IPS-11a (cell line): ENCODE results near the gene GLA.

Experiments used
- H3K4me3 ChIP-seq: one replicate; pipeline ENCODE4 v1.5.1; 2013; ENCODE audit warnings: low read depth, low read length, control low read depth

The GLA gene

GRCh38 chrX:101407748-101408531, at the start of gene GLA, which contains the start of gene HNRNPH2:
TSS of gene GLA (minus strand) at chrX:101407925. CDS start at chrX:101407903, 22 bp downstream.
TSS of gene HNRNPH2 (plus strand) at chrX:101408222. CDS start at chrX:101411989, 3,767 bp downstream.
- peak within 1 kb of the TSS; percentile 83 for H3K4me3 ChIP-seq

GRCh38 chrX:101452056-101452455, 44.3 kb upstream of the GLA start:
- H3K4me3 ChIP-seq: no peak overlapping the region

- H3K4me3 ChIP-seq: no peak overlapping the region
Observed at GRCh38 chrX:101450961-101451360, 43.2 kb upstream of the GLA start.

GRCh38 chrX:101450085-101450484, 42.4 kb upstream of the GLA start:
- H3K4me3 ChIP-seq: no peak overlapping the region

GRCh38 chrX:101449279-101449678, 41.6 kb upstream of the GLA start:
- no peak overlapping the region for H3K4me3 ChIP-seq

GRCh38 chrX:101442085-101442484, 34.4 kb upstream of the GLA start:
- H3K4me3 ChIP-seq: no peak overlapping the region

- no peak overlapping the region for H3K4me3 ChIP-seq
Observed at GRCh38 chrX:101430457-101431078, 22.8 kb upstream of the GLA start.

- no peak overlapping the region for H3K4me3 ChIP-seq
Observed at GRCh38 chrX:101429934-101430333, 22.2 kb upstream of the GLA start.

- no peak overlapping the region for H3K4me3 ChIP-seq
Observed at GRCh38 chrX:101427954-101428353, 20.2 kb upstream of the GLA start.

GRCh38 chrX:101419489-101419888, 11.8 kb upstream of the GLA start:
- no peak overlapping the region for H3K4me3 ChIP-seq

GRCh38 chrX:101417981-101418841, 10.5 kb upstream of the GLA start:
- H3K4me3 ChIP-seq: peak overlapping the region; percentile 51

GRCh38 chrX:101417190-101417589, 9.5 kb upstream of the GLA start:
- H3K4me3 ChIP-seq: no peak overlapping the region

- H3K4me3 ChIP-seq: no peak overlapping the region
Observed at GRCh38 chrX:101416691-101417090, 9.0 kb upstream of the GLA start.

GRCh38 chrX:101415180-101416145, 7.7 kb upstream of the GLA start:
- H3K4me3 ChIP-seq: no peak overlapping the region

- no peak overlapping the region for H3K4me3 ChIP-seq
Observed at GRCh38 chrX:101411984-101412383, 4.3 kb upstream of the GLA start.

- no peak overlapping the region for H3K4me3 ChIP-seq
Observed at GRCh38 chrX:101410461-101410860, 2.7 kb upstream of the GLA start.

GRCh38 chrX:101409043-101409442, 1.3 kb upstream of the GLA start:
- peak overlapping the region; percentile 83 for H3K4me3 ChIP-seq

- peak overlapping the region; percentile 83 for H3K4me3 ChIP-seq
Observed at GRCh38 chrX:101408532-101408841, 762 bp upstream of the GLA start.

GRCh38 chrX:101407167-101407747, 468 bp downstream of the GLA start:
- peak overlapping the region; percentile 76 for H3K4me3 ChIP-seq

- no peak overlapping the region for H3K4me3 ChIP-seq
Observed at GRCh38 chrX:101399825-101400224, 7.9 kb downstream of the GLA start.
